Tibial artery (tissue), 4 donors: ENCODE results near the gene RELL1.

Source experiments
- DNase-seq, 2 donors: peaks; one replicate each; pipeline ENCODE4 v3.0.0-alpha.2; 2019
- H3K27ac ChIP-seq, 2 donors: fragments of 200-600 bp; sonication (generic) in 1 of 2; 1 replicate in 1 of 2; 2 replicates in 1 of 2; pipeline ENCODE4 v1.5.1; 2018 to 2019; ENCODE audit warnings: mild to moderate bottlenecking in 1 of 2
- H3K27me3 ChIP-seq, 2 donors: fragments of 200-600 bp; sonication (generic) in 1 of 2; one replicate each; pipeline versions ENCODE4 v1.5.1 to v1.6.0; 2016 to 2019
- H3K36me3 ChIP-seq, 3 donors: fragments of 200-600 bp; sonication (generic) in 2 of 3; one replicate each; pipeline ENCODE4 v1.5.1; 2016 to 2019; ENCODE audit warnings: mild to moderate bottlenecking in 2 of 3
- H3K4me1 ChIP-seq, 4 donors: fragments of 200-600 bp; sonication (generic) in 2 of 4; 1 replicate in 3 of 4; 2 replicates in 1 of 4; pipeline ENCODE4 v1.5.1; 2016 to 2019
- H3K4me3 ChIP-seq, 2 donors: fragments of 200-600 bp; sonication (generic) in 1 of 2; 1 replicate in 1 of 2; 2 replicates in 1 of 2; pipeline ENCODE4 v1.5.1; 2018 to 2019; ENCODE audit warnings: mild to moderate bottlenecking in 2 of 2
- H3K9me3 ChIP-seq, 3 donors: fragments of 200-600 bp; sonication (generic) in 1 of 3; one replicate each; pipeline ENCODE4 v1.5.1; 2016 to 2019
- CTCF ChIP-seq, 2 experiments: fragments of 200-600 bp in 1 of 2; fragments of 450-650 bp in 1 of 2; IDR thresholded peaks; one replicate each; pipeline ENCODE4 v1.5.1; 2017 to 2019; ENCODE audit warnings: antibody characterized with exemption in 2 of 2, mild to moderate bottlenecking in 1 of 2, moderate library complexity in 1 of 2
- intact Hi-C: fragments of 100-400 bp; cut with DNase I; formaldehyde crosslinking; loops from one replicate; pipeline ENCODE4 v1.15.0; 2023; ENCODE audit warnings: low total_unique reads

The RELL1 gene

GRCh38 chr4:37584071-37584470 is 102.1 kb downstream of the RELL1 start:
- Histone ChIP-seq H3K4me3 (no peak overlapping the region), H3K9me3 (peaks cover 0 to 23% (median 13%) of the 10 kb centered on the region in 3 donors), H3K27ac (no peak overlapping the region), H3K27me3 (no peaks in the 10 kb centered on the region), H3K36me3 (no peaks in the 10 kb centered on the region), H3K4me1 (no peaks in the 10 kb centered on the region)
- DNase-seq, result no peak
- no peak for TF ChIP-seq CTCF (IDR thresholded peaks at IDR 0.05)
- intact Hi-C loops, result no loop called here

- H3K4me3 ChIP-seq, result no peak overlapping the region
- intact Hi-C loops, result no loop called here
- H3K27ac ChIP-seq, result no peak overlapping the region
- DNase-seq, result no peak
- H3K9me3 ChIP-seq, result peaks cover 0 to 11% (median 4%) of the 10 kb centered on the region in 3 donors
- TF ChIP-seq CTCF (IDR thresholded peaks at IDR 0.05), result no peak
- no peaks in the 10 kb centered on the region for H3K36me3 ChIP-seq
- no peaks in the 10 kb centered on the region for H3K4me1 ChIP-seq
- H3K27me3 ChIP-seq, result no peaks in the 10 kb centered on the region
Observed at GRCh38 chr4:37573566-37573965, 112.6 kb downstream of the RELL1 start.

GRCh38 chr4:37568489-37568888 is 117.7 kb downstream of the RELL1 start:
- no peaks in the 10 kb centered on the region for H3K27me3 ChIP-seq

GRCh38 chr4:37567836-37568235 is 118.3 kb downstream of the RELL1 start:
- no peaks in the 10 kb centered on the region for H3K9me3 ChIP-seq
- DNase-seq, result no peak
- intact Hi-C loops, result no loop called here
- H3K27ac ChIP-seq, result no peak overlapping the region
- no peaks in the 10 kb centered on the region for H3K36me3 ChIP-seq
- no peak for TF ChIP-seq CTCF (IDR thresholded peaks at IDR 0.05)
- H3K4me3 ChIP-seq, result no peak overlapping the region
- no peaks in the 10 kb centered on the region for H3K27me3 ChIP-seq
- H3K4me1 ChIP-seq, result no peaks in the 10 kb centered on the region

More at GRCh38 chr4:37568489-37568888, 117.7 kb downstream of the RELL1 start:
- no peak overlapping the region for H3K4me3 ChIP-seq
- no peaks in the 10 kb centered on the region for H3K36me3 ChIP-seq
- H3K27ac ChIP-seq, result no peak overlapping the region
- no peak for TF ChIP-seq CTCF (IDR thresholded peaks at IDR 0.05)
- no peak for DNase-seq
- no peaks in the 10 kb centered on the region for H3K9me3 ChIP-seq
- H3K4me1 ChIP-seq, result no peaks in the 10 kb centered on the region
- intact Hi-C loops, result no loop called here

- H3K4me1 ChIP-seq, result no peaks in the 10 kb centered on the region
- intact Hi-C loops, result no loop called here
Observed at GRCh38 chr4:37562592-37562991, 123.6 kb downstream of the RELL1 start.

More at GRCh38 chr4:37562592-37562991, 123.6 kb downstream of the RELL1 start:
- Histone ChIP-seq H3K4me3 (no peak overlapping the region), H3K36me3 (no peaks in the 10 kb centered on the region), H3K27ac (no peak overlapping the region), H3K27me3 (no peaks in the 10 kb centered on the region), H3K9me3 (no peaks in the 10 kb centered on the region)
- DNase-seq, result no peak
- no peak for TF ChIP-seq CTCF (IDR thresholded peaks at IDR 0.05)
